MM.1S (cell line): Measurements from ENCODE around the gene ALG1L2.

Experiments used
- CTCF ChIP-seq: fragments of 300-600 bp; sonication (generic); IDR thresholded peaks from 2 replicates; pipeline ENCODE4 v1.5.1; 2016; ENCODE audit warnings: antibody characterized with exemption, low read length, mixed read lengths
- EZH2phosphoT487 ChIP-seq: fragments of 300-600 bp; sonication (generic); IDR thresholded peaks from 2 replicates; pipeline ENCODE4 v1.6.1; 2018; ENCODE audit warnings: antibody characterized with exemption, low read length

GRCh38 chr3:130044370-130044769 lies 37.3 kb upstream of the ALG1L2 start:
- TF ChIP-seq EZH2phosphoT487: no peak
- TF ChIP-seq CTCF: no peak
